ENCODE data around the gene SUZ12.
"Not testable (repeated sequence)": the region's sequence is repeated elsewhere in the genome, so short reads cannot be mapped to it uniquely, and the experiment has no call there.

Gene SUZ12

GRCh38 chr17:31936615-31937609 is at the start of gene SUZ12:
TSS of gene SUZ12 (plus strand) at chr17:31937007. CDS start at chr17:31937247, 240 bp downstream.
- peak; percentile 86 for DNase-seq

GRCh38 chr17:31888124-31888523 is 48.7 kb upstream of the SUZ12 start:
- no peak for DNase-seq

- DNase-seq: no peak
Observed at GRCh38 chr17:31900877-31901276, 35.9 kb upstream of the SUZ12 start.

- DNase-seq: no peak
Observed at GRCh38 chr17:31902693-31903092, 34.1 kb upstream of the SUZ12 start.

GRCh38 chr17:31903401-31903800 is 33.4 kb upstream of the SUZ12 start:
- DNase-seq: no peak

GRCh38 chr17:31907342-31907962 is 29.4 kb upstream of the SUZ12 start:
- no peak for DNase-seq

GRCh38 chr17:31908386-31908785 is 28.4 kb upstream of the SUZ12 start:
- no peak for DNase-seq

GRCh38 chr17:31912705-31913104 is 24.1 kb upstream of the SUZ12 start:
- DNase-seq: not testable (repeated sequence)

GRCh38 chr17:31915456-31916100 is 21.2 kb upstream of the SUZ12 start:
- DNase-seq: no peak

GRCh38 chr17:31916491-31917064 is 20.2 kb upstream of the SUZ12 start:
- no peak for DNase-seq

- DNase-seq: no peak
Observed at GRCh38 chr17:31917065-31917529, 19.7 kb upstream of the SUZ12 start.

GRCh38 chr17:31917721-31918120 is 19.1 kb upstream of the SUZ12 start:
- DNase-seq: not testable (repeated sequence)

GRCh38 chr17:31918701-31919128 is 18.1 kb upstream of the SUZ12 start:
- no peak for DNase-seq

GRCh38 chr17:31919802-31920525 is 16.8 kb upstream of the SUZ12 start:
- DNase-seq: no peak

GRCh38 chr17:31926100-31926729 is 10.6 kb upstream of the SUZ12 start:
- no peak for DNase-seq

GRCh38 chr17:31931756-31932155 is 5.1 kb upstream of the SUZ12 start:
- no peak for DNase-seq

GRCh38 chr17:31935512-31935911 is 1.3 kb upstream of the SUZ12 start:
- DNase-seq: no peak

- DNase-seq: not testable (repeated sequence)
Observed at GRCh38 chr17:31937926-31938641, 1.3 kb downstream of the SUZ12 start.

GRCh38 chr17:31941916-31942315 is 5.1 kb downstream of the SUZ12 start:
- not testable (repeated sequence) for DNase-seq

- not testable (repeated sequence) for DNase-seq
Observed at GRCh38 chr17:31942396-31942795, 5.6 kb downstream of the SUZ12 start.

GRCh38 chr17:31951953-31952352 is 15.1 kb downstream of the SUZ12 start:
- DNase-seq: not testable (repeated sequence)

All from activated CD4-positive, CD25-positive, alpha-beta regulatory T cell treated with anti-CD3 and anti-CD28 coated beads, Interleukin-2, amount 50 U/mL, for 72 hours (primary cell).